HL-60 (cell line): ENCODE data around the gene ALOXE3.

Source experiments
- DNase-seq, 2 experiments: peaks; one replicate each; pipeline ENCODE4 v3.0.0-alpha.2; 2010 to 2020; ENCODE audit warnings: low read depth in 1 of 2, low spot score in 1 of 2
- H3K27ac ChIP-seq: fragments of 250-450 bp; sonication (Bioruptor Pico); replicated peaks from 2 replicates; pipeline ENCODE4 v1.5.1; 2020; ENCODE audit warnings: mild to moderate bottlenecking, moderate library complexity
- H3K27me3 ChIP-seq: fragments of 250-450 bp; sonication (Bioruptor Pico); 2 replicates; pipeline ENCODE4 v1.5.1; 2021; ENCODE audit warnings: mild to moderate bottlenecking, moderate library complexity; ENCODE audit not compliant: insufficient read depth, poor library complexity, severe bottlenecking
- H3K4me3 ChIP-seq: replicated peaks from 2 replicates; pipeline ENCODE4 v1.5.1; 2011; ENCODE audit warnings: mild to moderate bottlenecking, control low read depth, low read length; ENCODE audit not compliant: insufficient read depth
- GABPA ChIP-seq: IDR thresholded peaks from 2 replicates; pipeline ENCODE4 v1.6.1; 2012; ENCODE audit warnings: low read depth
- POLR2AphosphoS5 ChIP-seq: IDR thresholded peaks from 2 replicates; pipeline ENCODE4 v1.6.1; 2012; ENCODE audit warnings: low read depth
- SPI1 ChIP-seq: IDR thresholded peaks from 2 replicates; pipeline ENCODE4 v1.6.1; 2012; ENCODE audit warnings: low read depth, mild to moderate bottlenecking, borderline replicate concordance
- TF ChIP-seq, protein P1 (sequence below): IDR thresholded peaks from 2 replicates; pipeline ENCODE4 v1.6.1; 2012; ENCODE audit warnings: low read depth; ENCODE audit not compliant: insufficient replicate concordance
- TF ChIP-seq, protein P2 (sequence below): IDR thresholded peaks from one replicate; pipeline ENCODE4 v1.5.1; 2011; ENCODE audit warnings: low read length, control low read depth, inconsistent platforms; ENCODE audit not compliant: insufficient read depth

Gene ALOXE3

GRCh38 chr17:8095361-8095760 lies 23.0 kb downstream of the ALOXE3 start:
- no peak overlapping the region for H3K27ac ChIP-seq

DNA sequence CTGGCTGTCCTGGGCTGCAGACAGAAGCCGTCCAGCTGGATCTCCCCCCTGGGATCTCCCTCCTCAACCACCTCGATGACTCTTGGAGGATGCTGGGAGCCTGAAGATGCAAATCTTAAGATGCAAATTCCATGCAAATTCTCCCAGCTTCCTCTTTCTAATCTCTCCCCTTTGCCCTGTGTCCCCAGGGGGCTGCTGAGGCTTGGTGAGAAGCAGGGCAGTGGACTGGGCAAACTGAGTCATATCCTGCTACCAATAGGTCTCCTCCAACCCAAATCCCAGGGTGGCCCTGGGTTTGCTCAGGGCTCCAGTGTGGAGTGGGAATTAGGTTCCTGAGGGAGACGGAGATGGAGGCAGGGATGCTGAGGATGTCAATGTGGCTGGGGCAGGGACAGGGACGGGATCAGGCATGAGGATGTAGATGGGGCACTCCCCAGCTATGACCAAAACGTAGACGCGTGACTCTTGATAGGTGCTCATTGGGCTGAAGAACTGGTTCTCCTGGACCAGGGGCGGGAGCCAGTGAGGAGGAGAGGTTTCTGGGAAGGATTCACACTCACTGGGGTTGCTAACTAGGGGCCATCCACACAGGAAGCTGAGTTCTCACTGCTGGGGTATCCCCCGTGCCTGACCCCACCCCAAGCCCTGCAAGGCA lies 27.2 kb downstream of the ALOXE3 start:
- TF ChIP-seq SPI1 (no peak), GABPA (no peak)
- TF ChIP-seq, protein P1, sequence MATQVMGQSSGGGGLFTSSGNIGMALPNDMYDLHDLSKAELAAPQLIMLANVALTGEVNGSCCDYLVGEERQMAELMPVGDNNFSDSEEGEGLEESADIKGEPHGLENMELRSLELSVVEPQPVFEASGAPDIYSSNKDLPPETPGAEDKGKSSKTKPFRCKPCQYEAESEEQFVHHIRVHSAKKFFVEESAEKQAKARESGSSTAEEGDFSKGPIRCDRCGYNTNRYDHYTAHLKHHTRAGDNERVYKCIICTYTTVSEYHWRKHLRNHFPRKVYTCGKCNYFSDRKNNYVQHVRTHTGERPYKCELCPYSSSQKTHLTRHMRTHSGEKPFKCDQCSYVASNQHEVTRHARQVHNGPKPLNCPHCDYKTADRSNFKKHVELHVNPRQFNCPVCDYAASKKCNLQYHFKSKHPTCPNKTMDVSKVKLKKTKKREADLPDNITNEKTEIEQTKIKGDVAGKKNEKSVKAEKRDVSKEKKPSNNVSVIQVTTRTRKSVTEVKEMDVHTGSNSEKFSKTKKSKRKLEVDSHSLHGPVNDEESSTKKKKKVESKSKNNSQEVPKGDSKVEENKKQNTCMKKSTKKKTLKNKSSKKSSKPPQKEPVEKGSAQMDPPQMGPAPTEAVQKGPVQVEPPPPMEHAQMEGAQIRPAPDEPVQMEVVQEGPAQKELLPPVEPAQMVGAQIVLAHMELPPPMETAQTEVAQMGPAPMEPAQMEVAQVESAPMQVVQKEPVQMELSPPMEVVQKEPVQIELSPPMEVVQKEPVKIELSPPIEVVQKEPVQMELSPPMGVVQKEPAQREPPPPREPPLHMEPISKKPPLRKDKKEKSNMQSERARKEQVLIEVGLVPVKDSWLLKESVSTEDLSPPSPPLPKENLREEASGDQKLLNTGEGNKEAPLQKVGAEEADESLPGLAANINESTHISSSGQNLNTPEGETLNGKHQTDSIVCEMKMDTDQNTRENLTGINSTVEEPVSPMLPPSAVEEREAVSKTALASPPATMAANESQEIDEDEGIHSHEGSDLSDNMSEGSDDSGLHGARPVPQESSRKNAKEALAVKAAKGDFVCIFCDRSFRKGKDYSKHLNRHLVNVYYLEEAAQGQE: no peak
- Histone ChIP-seq H3K4me3 (no peak overlapping the region), H3K27me3 (no peaks in the 10 kb centered on the region), H3K27ac (no peak overlapping the region)
- DNase-seq: no peak

More at GRCh38 chr17:8095361-8095760, 23.0 kb downstream of the ALOXE3 start:
- Histone ChIP-seq H3K4me3 (no peak overlapping the region), H3K27me3 (no peaks in the 10 kb centered on the region)
- DNase-seq: no peak
- TF ChIP-seq POLR2AphosphoS5 (no peak), SPI1 (no peak), GABPA (no peak)
- TF ChIP-seq, protein P1: no peak
- TF ChIP-seq, protein P2, sequence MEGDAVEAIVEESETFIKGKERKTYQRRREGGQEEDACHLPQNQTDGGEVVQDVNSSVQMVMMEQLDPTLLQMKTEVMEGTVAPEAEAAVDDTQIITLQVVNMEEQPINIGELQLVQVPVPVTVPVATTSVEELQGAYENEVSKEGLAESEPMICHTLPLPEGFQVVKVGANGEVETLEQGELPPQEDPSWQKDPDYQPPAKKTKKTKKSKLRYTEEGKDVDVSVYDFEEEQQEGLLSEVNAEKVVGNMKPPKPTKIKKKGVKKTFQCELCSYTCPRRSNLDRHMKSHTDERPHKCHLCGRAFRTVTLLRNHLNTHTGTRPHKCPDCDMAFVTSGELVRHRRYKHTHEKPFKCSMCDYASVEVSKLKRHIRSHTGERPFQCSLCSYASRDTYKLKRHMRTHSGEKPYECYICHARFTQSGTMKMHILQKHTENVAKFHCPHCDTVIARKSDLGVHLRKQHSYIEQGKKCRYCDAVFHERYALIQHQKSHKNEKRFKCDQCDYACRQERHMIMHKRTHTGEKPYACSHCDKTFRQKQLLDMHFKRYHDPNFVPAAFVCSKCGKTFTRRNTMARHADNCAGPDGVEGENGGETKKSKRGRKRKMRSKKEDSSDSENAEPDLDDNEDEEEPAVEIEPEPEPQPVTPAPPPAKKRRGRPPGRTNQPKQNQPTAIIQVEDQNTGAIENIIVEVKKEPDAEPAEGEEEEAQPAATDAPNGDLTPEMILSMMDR: no peak

GRCh38 chr17:8089728-8090127 lies 28.6 kb downstream of the ALOXE3 start:
- no peak for TF ChIP-seq POLR2AphosphoS5
- TF ChIP-seq, protein P2: no peak
- no peak for TF ChIP-seq GABPA
- TF ChIP-seq SPI1: no peak
- TF ChIP-seq, protein P1: no peak
- DNase-seq: no peak
- no peaks in the 10 kb centered on the region for H3K27me3 ChIP-seq
- H3K4me3 ChIP-seq: no peak overlapping the region
- no peak overlapping the region for H3K27ac ChIP-seq
